GM12878 (cell line): ENCODE results near the gene KMT2E. TPM values are rescaled to one million over a fixed set of nuclear protein-coding genes. Genes with fewer than 3 reads are reported as not detected.

ENCODE experiments used
- ATAC-seq: fragments of 200-7000 bp; cut with Tn5 transposase; 3 replicates; pipeline ENCODE4 v1.9.1; 2020; ENCODE audit warnings: mild to moderate bottlenecking, moderate library complexity
- BruUV-seq: library from RNA; stranded (reverse); fragments of 400-500 nt; replicated peaks from 2 replicates; lab custom pipeline; 2021; lab: Mats Ljungman, UMichigan
- CTCF ChIA-PET: fragments of 300-600 bp; sonication (Branson Sonifier 250); formaldehyde crosslinking; extraction: SDS; loops from one replicate; lab custom pipeline; 2021; ENCODE audit warnings: inconsistent platforms; lab: Yijun Ruan, JAX
- POLR2A ChIA-PET: fragments of 350-600 bp; formaldehyde crosslinking; extraction: SDS; loops from one replicate; lab custom pipeline; 2021; ENCODE audit warnings: inconsistent platforms; lab: Charles Lee
- RAD21 ChIA-PET: fragments of 300-600 bp; sonication (Branson Sonifier 250); formaldehyde crosslinking; loops from one replicate; lab custom pipeline; 2023; ENCODE audit warnings: antibody characterized with exemption; ENCODE audit not compliant: unreplicated experiment; lab: Charles Lee
- SMC1A ChIA-PET: fragments of 300-600 bp; sonication (Branson Sonifier 250); formaldehyde crosslinking; loops from one replicate; lab custom pipeline; 2023; ENCODE audit not compliant: unreplicated experiment, uncharacterized antibody; lab: Charles Lee
- DNase-seq: peaks from one replicate; pipeline ENCODE4 v3.0.0-alpha.2; 2011; ENCODE audit warnings: low read depth, low spot score
- FAIRE-seq: peaks from 3 replicates; lab custom pipeline; 2011; peaks lifted over from hg19 to GRCh38; lab: Jason Lieb, UNC
- H2AFZ ChIP-seq: 2 replicates; pipeline ENCODE4 v1.6.0; 2011; ENCODE audit warnings: low read depth, low read length, control low read depth; ENCODE audit not compliant: control insufficient read depth
- H3K27ac ChIP-seq: 2 replicates; pipeline ENCODE4 v1.5.1; 2011; ENCODE audit warnings: control low read depth; ENCODE audit not compliant: control insufficient read depth, insufficient read depth
- H3K27me3 ChIP-seq, 2 experiments: replicated peaks in 1 of 2; 2 replicates each; pipeline versions ENCODE4 v1.6.0 to v1.6.1; 2011; ENCODE audit warnings: low read length in 1 of 2; ENCODE audit not compliant: control insufficient read depth in 2 of 2, insufficient read depth in 2 of 2
- H3K36me3 ChIP-seq, 2 experiments: 2 replicates each; pipeline ENCODE4 v1.5.1; 2011; ENCODE audit warnings: low read length in 1 of 2; ENCODE audit not compliant: control insufficient read depth in 2 of 2, insufficient read depth in 2 of 2
- H3K4me1 ChIP-seq: 2 replicates; pipeline ENCODE4 v1.6.1; 2011; ENCODE audit warnings: mild to moderate bottlenecking, low read length, moderate library complexity, mixed read lengths; ENCODE audit not compliant: control insufficient read depth, insufficient read depth
- H3K4me2 ChIP-seq: 2 replicates; pipeline ENCODE4 v1.6.0; 2011; ENCODE audit warnings: control low read depth; ENCODE audit not compliant: control insufficient read depth, insufficient read depth
- H3K4me3 ChIP-seq: fragments of 200-600 bp; sonication (generic); 2 replicates; pipeline ENCODE4 v1.5.1; 2016
- H3K79me2 ChIP-seq: 2 replicates; pipeline ENCODE4 v1.6.0; 2011; ENCODE audit warnings: low read length; ENCODE audit not compliant: control insufficient read depth, insufficient read depth
- H3K9ac ChIP-seq: 2 replicates; pipeline ENCODE4 v1.8.0; 2011; ENCODE audit warnings: low read length, control low read depth, mixed read lengths; ENCODE audit not compliant: control insufficient read depth, insufficient read depth
- H3K9me3 ChIP-seq: replicated peaks from 3 replicates; pipeline ENCODE4 v1.5.1; 2011; ENCODE audit warnings: mild to moderate bottlenecking, low read length; ENCODE audit not compliant: control insufficient read depth, insufficient read depth
- H4K20me1 ChIP-seq: 2 replicates; pipeline ENCODE4 v1.6.0; 2011; ENCODE audit not compliant: control insufficient read depth, insufficient read depth
- ATF3 ChIP-seq: IDR thresholded peaks from 2 replicates; pipeline ENCODE4 v1.6.1; 2011; ENCODE audit warnings: low read depth, mild to moderate bottlenecking, low read length, moderate library complexity, borderline replicate concordance; ENCODE audit errors: extremely low read depth
- CHD4 ChIP-seq: fragments of 200-600 bp; sonication (generic); IDR thresholded peaks from 2 replicates; pipeline ENCODE4 v1.6.1; 2016; ENCODE audit warnings: mild to moderate bottlenecking
- GABPA ChIP-seq: IDR thresholded peaks from 2 replicates; pipeline ENCODE4 v1.6.1; 2014; ENCODE audit warnings: antibody characterized with exemption, low read depth, mild to moderate bottlenecking, inconsistent platforms
- HSF1 ChIP-seq: fragments of 150-350 bp; IDR thresholded peaks from 2 replicates; pipeline ENCODE4 v1.6.1; 2014; ENCODE audit warnings: mild to moderate bottlenecking, low read depth, low read length
- MXI1 ChIP-seq: fragments of 150-350 bp; IDR thresholded peaks from 2 replicates; pipeline ENCODE4 v1.6.1; 2011; ENCODE audit warnings: low read depth, mild to moderate bottlenecking, inconsistent platforms, low read length, improper control_type of control experiment
- MYC ChIP-seq: IDR thresholded peaks from 2 replicates; pipeline ENCODE4 v1.6.1; 2011; ENCODE audit warnings: mild to moderate bottlenecking, low read length, moderate library complexity, inconsistent platforms; ENCODE audit not compliant: insufficient read depth, insufficient replicate concordance, insufficient read length, severe bottlenecking
- RFX5 ChIP-seq: IDR thresholded peaks from 2 replicates; pipeline ENCODE4 v1.6.1; 2011; ENCODE audit warnings: low read depth, low read length, improper control_type of control experiment
- SUPT20H ChIP-seq: IDR thresholded peaks from 2 replicates; pipeline ENCODE4 v1.6.1; 2011; ENCODE audit warnings: low read depth, mild to moderate bottlenecking, low read length, moderate library complexity, borderline replicate concordance; ENCODE audit not compliant: control insufficient read depth
- TBL1XR1 ChIP-seq: IDR thresholded peaks from 2 replicates; pipeline ENCODE4 v1.6.1; 2012; ENCODE audit warnings: low read depth, low read length, improper control_type of control experiment
- ZNF687 ChIP-seq: fragments of 450-650 bp; IDR thresholded peaks from 2 replicates; pipeline ENCODE4 v1.6.1; 2017; ENCODE audit warnings: mild to moderate bottlenecking, moderate library complexity
- WGBS: methylation state at CpG from one replicate; pipeline ENCODE4 v1.1.6; 2016; ENCODE audit warnings: low lambda C conversion rate; ENCODE audit not compliant: insufficient replicate concordance, insufficient coverage; ENCODE audit errors: missing lambda C conversion rate; 5-methylcytosine and 5-hydroxymethylcytosine counted together
- in situ Hi-C: fragments of 300-500 bp; cut with MboI; formaldehyde crosslinking; loops from 9 replicates; pipeline ENCODE4 v1.14.3; 2018; ENCODE audit warnings: mixed read lengths
- intact Hi-C: fragments of 100-400 bp; cut with micrococcal nuclease; formaldehyde crosslinking; loops from one replicate; pipeline ENCODE4 v1.14.2; 2022; ENCODE audit not compliant: unreplicated experiment
- polyA plus RNA-seq, 11 experiments: library from polyadenylated mRNA; depleted of rRNA in 4 of 11; unstranded in 6 of 11; stranded (reverse) in 5 of 11; fragments of >200 nt; fragmentation: Nextera tagmentation in 4 of 11; fragmentation: Illumina TruSeq in 1 of 11; extraction: Ambion mirVana in 4 of 11; extraction: Trizol in 1 of 11; gene quantifications; 1 replicate in 1 of 11; 2 replicates in 10 of 11; pipeline versions ENCODE4 v1.2.1 to v1.2.3, GENCODE V29; 2011 to 2016; ENCODE audit warnings: inconsistent platforms in 2 of 11, missing spikeins in 2 of 11, low read depth in 1 of 11
- total RNA-seq, 4 experiments: library from RNA; depleted of rRNA in 3 of 4; stranded (reverse); fragments of >200 nt in 3 of 4; fragmentation: Illumina TruSeq in 1 of 4; extraction: Trizol in 1 of 4; gene quantifications; 2 replicates each; pipeline versions ENCODE4 v1.2.1 to v1.2.3, GENCODE V29; 2013 to 2021
- TF ChIP-seq, protein P1 (sequence below): fragments of 450-650 bp; formaldehyde crosslinking; IDR thresholded peaks from 2 replicates; pipeline ENCODE4 v1.4.0; 2022; ENCODE audit warnings: mild to moderate bottlenecking, moderate library complexity

Gene KMT2E
- total and polyA plus RNA-seq, 10 of the 15 experiments (the other 5 are each of a cell fraction or from before 2014, with no cell fraction given): 13.2 to 68.1 (median 34.1) TPM

GRCh38 chr7:105012503-105013220, 1.3 kb upstream of the KMT2E start:
- intact Hi-C loops: loop anchor here (1.0 to 10.0 kb wide), 4 partner anchors 28 to 1272 kb away; partner anchors contain the start of gene NAMPT
- no TSS peak for BruUV-seq
- SMC1A ChIA-PET: interaction anchor here (1.8 to 13.2 kb wide), 5 partner anchors 8 to 26 kb away, joined by 8 to 270 read pairs (median 19); no protein-coding TSS in a partner anchor
- WGBS: under 1% methylated on average over 54 of the region's 54 CpGs
- Histone ChIP-seq H3K4me3 (peak overlapping the region; percentile 100), H3K27ac (peak overlapping the region; percentile 100), H3K36me3 (peaks cover 0 to 9% of the 10 kb centered on the region in 2 experiments; a peak in 2 of 4 replicates), H3K4me1 (peaks cover 6% of the 10 kb centered on the region), H3K9me3 (no peaks in the 10 kb centered on the region), H3K27me3 (no peaks in the 10 kb centered on the region), H3K4me2 (peak overlapping the region; percentile 64), H2AFZ (0 out of 2 replicates have a peak overlapping the region, but pooled peaks have one; percentile 33), H3K79me2 (peaks cover 97% of the 10 kb centered on the region), H4K20me1 (peaks cover 2% of the 10 kb centered on the region), H3K9ac (peak overlapping the region; percentile 100)
- in situ Hi-C loops: loop anchor here (5.0 to 25.0 kb wide), 2 partner anchors 65 to 1275 kb away; partner anchors contain the start of gene NAMPT
- RAD21 ChIA-PET: interaction anchor here (1.1 to 8.9 kb wide), 9 partner anchors 10 to 67 kb away, joined by 3 to 112 read pairs (median 5); no protein-coding TSS in a partner anchor
- POLR2A ChIA-PET: interaction anchor here (0.8 to 6.0 kb wide), 7 partner anchors 14 to 116 kb away, joined by 3 to 83 read pairs (median 4); no protein-coding TSS in a partner anchor
- peak; percentile 73 for ATAC-seq
- peak; percentile 18 for FAIRE-seq
- DNase-seq: peak; percentile 97
- CTCF ChIA-PET: interaction anchor here (0.6 to 5.8 kb wide), 3 partner anchors 15 to 30 kb away, joined by 3 to 66 read pairs (median 22); no protein-coding TSS in a partner anchor
- TF ChIP-seq TBL1XR1 (peak; percentile 99), SUPT20H (no peak), CHD4 (no peak), RFX5 (peak; percentile 82; the same call in 1 of the 2 replicates), ATF3 (no peak), GABPA (no peak), ZNF687 (peak; percentile 87), MXI1 (peak; percentile 85), MYC (peak; percentile 86), HSF1 (peak; percentile 68)
- TF ChIP-seq, protein P1, sequence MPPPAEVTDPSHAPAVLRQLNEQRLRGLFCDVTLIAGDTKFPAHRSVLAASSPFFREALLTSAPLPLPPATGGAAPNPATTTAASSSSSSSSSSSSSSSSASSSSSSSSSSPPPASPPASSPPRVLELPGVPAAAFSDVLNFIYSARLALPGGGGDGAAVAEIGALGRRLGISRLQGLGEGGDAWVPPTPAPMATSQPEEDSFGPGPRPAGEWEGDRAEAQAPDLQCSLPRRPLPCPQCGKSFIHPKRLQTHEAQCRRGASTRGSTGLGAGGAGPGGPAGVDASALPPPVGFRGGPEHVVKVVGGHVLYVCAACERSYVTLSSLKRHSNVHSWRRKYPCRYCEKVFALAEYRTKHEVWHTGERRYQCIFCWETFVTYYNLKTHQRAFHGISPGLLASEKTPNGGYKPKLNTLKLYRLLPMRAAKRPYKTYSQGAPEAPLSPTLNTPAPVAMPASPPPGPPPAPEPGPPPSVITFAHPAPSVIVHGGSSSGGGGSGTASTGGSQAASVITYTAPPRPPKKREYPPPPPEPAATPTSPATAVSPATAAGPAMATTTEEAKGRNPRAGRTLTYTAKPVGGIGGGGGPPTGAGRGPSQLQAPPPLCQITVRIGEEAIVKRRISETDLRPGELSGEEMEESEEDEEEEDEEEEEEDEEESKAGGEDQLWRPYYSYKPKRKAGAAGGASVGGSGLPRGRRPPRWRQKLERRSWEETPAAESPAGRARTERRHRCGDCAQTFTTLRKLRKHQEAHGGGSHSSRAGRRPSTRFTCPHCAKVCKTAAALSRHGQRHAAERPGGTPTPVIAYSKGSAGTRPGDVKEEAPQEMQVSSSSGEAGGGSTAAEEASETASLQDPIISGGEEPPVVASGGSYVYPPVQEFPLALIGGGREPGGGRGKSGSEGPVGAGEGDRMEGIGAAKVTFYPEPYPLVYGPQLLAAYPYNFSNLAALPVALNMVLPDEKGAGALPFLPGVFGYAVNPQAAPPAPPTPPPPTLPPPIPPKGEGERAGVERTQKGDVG (CRISPR knock-in tag): no peak
